ENCODE data around the gene CCDC157.
"Not testable (repeated sequence)": the region's sequence is repeated elsewhere in the genome, so short reads cannot be mapped to it uniquely, and the experiment has no call there.

The CCDC157 gene

GRCh38 chr22:30390974-30391691 lies 34.3 kb downstream of the CCDC157 start:
- peak; percentile 85 for DNase-seq (ENCODE audit: low read depth)

GRCh38 chr22:30392661-30393321 lies 36.0 kb downstream of the CCDC157 start:
- peak; percentile 21 for DNase-seq (ENCODE audit: low read depth)

GRCh38 chr22:30393322-30393680 lies 36.5 kb downstream of the CCDC157 start:
- no peak for DNase-seq (ENCODE audit: low read depth)

GRCh38 chr22:30393885-30394284 lies 37.1 kb downstream of the CCDC157 start:
- DNase-seq (ENCODE audit: low read depth): no peak

DNA sequence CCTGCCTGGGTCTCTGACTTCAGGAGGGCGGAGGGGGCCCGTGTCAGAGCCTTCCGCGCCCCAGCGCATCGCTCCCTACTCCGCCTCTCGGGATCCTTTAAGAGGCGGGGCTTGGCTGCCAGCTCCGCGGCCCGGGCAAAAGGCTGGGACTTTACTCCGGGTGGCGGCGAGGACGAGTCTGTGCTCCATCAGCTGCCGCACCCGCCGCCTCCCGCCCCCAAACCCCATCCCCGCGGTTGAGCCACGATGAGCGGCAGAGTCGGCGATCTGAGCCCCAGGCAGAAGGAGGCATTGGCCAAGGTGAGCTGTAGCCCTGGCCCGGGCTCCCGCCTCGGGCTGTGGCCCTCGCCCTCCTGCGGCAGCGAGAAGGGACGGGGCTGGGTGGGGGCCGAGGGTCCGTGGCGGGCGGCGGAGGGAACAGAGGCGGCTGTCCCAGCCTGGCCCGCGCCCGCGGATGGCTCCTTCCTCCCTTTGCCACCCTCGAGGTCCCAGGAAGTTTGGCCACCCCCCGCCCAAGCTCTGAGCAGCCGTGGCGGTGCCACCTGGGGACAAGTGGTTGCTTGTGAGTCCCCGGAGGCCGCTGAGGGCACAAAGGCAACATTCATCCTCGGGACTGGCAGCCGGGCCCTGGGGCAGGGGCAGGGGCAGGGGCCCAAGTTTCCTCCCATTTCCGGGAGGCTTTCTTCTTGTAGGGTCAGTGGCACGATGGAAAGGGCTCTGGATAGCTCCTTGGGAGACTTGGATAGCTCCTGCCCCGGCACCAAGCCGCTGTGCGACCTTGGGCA lies 40.3 kb downstream of the CCDC157 start, which contains the start of gene SEC14L2:
SEC14L2 (plus strand) TSS at position 148 of the 785 bp plus-strand sequence; CDS start at position 247, 99 bp downstream.
- peak; percentile 74 for DNase-seq (ENCODE audit: low read depth)

- DNase-seq (ENCODE audit: low read depth): no peak
Observed at GRCh38 chr22:30397656-30398635, 41.1 kb downstream of the CCDC157 start.

GRCh38 chr22:30398685-30399680 lies 42.2 kb downstream of the CCDC157 start:
- DNase-seq (ENCODE audit: low read depth): no peak

DNA sequence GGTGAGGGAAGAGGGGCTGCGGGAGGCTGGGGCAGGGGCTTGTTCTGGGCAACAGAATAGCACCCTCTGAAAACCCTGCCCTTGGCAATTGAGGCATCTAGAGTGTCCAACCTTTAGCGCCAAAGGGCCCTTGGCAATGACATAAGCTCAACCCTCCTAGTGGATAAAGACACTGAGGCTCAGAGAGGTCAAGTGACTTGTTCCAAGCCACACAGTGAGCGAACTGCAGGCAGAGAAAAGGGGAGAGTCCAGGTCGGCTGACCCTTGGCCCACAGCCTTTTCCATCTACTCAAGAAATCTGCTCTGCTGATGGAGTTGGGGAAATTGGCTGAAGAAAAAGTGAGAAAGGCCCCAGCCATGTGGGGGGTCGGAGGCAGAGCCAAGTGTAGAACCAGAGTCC lies 42.9 kb downstream of the CCDC157 start:
- no peak for DNase-seq (ENCODE audit: low read depth)

DNA sequence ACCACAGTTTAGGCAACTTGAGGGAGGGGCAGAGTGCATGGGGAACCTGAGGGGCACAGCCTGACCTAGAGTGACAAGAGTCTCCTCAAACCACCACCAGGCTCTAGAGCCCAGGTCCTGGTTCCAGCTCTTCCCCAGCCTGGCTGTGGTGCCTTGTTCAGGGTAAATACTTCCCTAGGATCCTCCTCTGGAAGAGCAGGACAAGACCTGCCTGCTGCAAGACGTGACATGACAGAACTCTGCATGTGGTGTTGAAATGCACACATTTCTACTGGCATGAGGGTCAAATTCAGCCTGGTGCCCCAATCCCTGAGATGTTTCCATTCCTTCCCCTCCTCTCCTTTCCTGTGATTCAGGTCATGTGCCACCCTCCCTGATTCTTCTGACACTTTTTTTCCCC lies 43.4 kb downstream of the CCDC157 start:
- no peak for DNase-seq (ENCODE audit: low read depth)

DNA sequence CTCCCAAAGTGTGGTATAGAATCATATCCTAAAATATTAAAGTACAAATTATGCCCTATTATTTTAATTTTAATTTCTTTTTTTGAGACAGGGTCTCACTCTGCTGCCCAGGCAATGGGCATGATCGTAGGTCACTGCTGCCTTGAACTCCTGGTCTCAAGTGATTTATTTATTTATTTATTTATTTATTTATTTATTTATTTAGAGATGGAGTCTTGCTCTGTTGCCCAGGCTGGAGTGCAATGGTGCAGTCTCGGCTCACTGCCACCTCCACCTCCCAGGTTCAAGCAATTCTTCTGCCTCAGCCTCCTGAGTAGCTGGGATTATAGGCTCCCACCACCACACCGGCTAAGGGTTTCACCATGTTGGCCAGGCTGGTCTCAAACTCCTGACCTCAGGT lies 44.2 kb downstream of the CCDC157 start:
- not testable (repeated sequence) for DNase-seq (ENCODE audit: low read depth)

- no peak for DNase-seq (ENCODE audit: low read depth)
Observed at GRCh38 chr22:30402028-30402765, 45.4 kb downstream of the CCDC157 start.

DNA sequence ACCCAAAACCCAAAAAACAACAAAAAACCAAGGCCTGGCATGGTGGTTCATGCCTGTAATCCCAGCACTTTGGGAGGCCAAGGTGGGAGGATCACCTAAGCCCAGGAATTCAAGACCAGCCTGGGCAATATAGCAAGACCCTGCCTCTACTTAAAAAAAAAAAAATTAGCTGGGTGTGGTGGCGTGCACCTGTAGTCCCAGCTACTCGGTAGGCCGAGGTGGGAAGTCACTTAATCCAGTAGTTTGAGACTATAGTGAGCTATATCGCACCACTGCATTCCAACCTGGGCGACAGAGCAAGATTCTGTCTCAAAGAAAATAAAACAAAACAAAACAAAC lies 45.9 kb downstream of the CCDC157 start:
- DNase-seq (ENCODE audit: low read depth): not testable (repeated sequence)

DNA sequence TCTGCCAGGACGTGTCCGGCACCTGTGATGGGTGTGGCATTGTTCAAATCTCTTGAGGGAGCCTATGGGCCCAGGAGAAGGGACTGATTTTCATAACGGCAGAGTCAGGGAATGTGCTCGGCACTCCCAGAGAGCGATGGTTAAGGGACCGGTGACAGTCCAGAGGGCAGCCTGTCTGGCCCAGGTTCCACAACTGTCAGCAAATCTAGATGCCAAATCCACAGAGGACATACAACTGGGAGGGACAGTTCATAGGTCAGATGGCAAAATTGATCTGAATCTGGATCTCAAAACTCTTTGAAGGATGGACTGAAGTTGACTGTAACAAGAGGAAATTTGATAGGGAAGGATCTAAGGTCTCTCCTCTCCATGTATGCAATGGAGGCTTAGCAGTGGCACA lies 47.5 kb downstream of the CCDC157 start:
- no peak for DNase-seq (ENCODE audit: low read depth)

DNA sequence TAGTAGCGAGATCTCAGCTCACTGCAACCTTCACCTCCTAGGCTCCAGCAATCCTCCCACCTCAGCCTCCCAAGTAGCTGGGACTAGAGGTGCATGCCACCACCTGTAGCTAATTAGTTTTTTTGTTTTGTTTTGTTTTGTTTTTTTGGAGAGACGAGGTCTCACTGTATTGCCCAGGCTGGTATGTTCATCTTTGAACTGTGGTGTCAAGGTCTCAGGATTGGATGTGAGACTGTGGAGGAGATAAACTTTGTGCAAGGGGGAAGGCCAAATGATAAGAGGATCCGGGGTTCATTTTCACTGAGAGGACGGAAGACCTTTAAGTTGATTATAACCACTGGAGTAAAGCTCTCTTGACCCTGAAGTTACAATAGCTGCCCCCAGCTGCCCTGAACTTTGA lies 48.9 kb downstream of the CCDC157 start:
- DNase-seq (ENCODE audit: low read depth): no peak

DNA sequence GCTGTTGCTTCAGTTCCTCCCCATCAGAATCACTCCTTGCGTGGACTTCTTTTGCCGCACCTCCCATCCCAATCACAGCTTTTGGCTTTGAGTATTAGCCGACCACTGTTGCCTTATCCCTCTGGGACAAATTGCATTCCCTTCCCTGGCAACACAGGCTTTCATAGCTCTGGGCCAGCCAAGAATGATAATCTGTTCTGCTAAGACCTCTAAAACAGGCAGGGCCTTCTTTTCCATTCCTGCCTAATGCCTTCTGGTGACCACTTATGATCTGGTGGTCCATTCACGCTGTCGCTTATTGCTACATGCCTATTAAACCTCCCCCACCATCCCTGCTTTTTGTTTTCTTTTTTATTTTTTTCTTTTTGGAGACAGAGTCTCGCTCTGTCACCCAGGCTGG lies 49.6 kb downstream of the CCDC157 start:
- DNase-seq (ENCODE audit: low read depth): no peak

- DNase-seq (ENCODE audit: low read depth): peak; percentile 90
Observed at GRCh38 chr22:30408388-30409102, 51.7 kb downstream of the CCDC157 start.

DNA sequence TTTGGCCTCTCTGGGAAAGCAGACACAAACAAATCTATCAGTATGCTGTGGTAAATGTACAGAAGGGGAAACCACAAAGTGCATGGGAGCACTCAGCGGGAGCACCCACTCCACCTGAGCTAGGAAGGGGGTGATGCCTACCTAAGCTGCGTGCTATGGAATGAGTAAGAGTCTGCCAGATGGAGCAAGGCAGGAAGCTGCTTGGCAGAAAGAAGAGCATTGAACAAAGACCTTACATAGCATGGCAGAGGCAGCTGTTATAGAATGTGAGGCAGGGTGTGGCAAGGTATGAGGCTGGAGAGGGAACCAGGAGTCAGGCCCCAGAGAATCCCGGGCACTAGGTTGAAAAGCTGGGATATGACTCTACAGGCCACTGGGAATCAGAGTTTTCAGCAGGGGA lies 55.0 kb downstream of the CCDC157 start:
- no peak for DNase-seq (ENCODE audit: low read depth)

DNA sequence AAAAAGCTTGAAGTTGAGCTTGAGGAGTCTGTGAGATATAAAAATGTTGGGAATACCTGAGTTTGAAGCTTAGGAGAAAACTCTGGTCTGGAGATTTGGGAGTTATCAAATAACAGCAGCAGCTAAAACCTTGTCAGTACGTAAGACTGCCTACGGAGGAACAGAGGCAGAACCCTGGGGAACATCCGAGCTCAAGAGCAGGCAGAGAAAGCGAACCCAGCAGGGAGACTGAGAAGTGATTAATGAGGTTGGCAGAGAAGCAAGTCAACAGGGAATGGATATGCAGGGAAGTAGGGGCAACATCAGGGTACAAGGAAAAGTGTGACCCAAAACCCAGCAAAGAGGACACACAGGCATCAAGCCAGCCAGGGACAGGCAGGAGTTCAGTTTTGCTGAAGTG lies 56.2 kb downstream of the CCDC157 start:
- DNase-seq (ENCODE audit: low read depth): no peak
